Measurements from ENCODE around the gene ZSCAN5A. TPM values are rescaled to one million over a fixed set of nuclear protein-coding genes. Genes with fewer than 3 reads are reported as not detected.

ZSCAN5A gene
- total RNA-seq, 1 donor from 2014 or later, result 16.7 TPM

- no peak overlapping the region for H3K27ac ChIP-seq (replicated peaks)
- H3K4me1 ChIP-seq, result no peaks in the 10 kb centered on the region
- TF ChIP-seq, protein P1, sequence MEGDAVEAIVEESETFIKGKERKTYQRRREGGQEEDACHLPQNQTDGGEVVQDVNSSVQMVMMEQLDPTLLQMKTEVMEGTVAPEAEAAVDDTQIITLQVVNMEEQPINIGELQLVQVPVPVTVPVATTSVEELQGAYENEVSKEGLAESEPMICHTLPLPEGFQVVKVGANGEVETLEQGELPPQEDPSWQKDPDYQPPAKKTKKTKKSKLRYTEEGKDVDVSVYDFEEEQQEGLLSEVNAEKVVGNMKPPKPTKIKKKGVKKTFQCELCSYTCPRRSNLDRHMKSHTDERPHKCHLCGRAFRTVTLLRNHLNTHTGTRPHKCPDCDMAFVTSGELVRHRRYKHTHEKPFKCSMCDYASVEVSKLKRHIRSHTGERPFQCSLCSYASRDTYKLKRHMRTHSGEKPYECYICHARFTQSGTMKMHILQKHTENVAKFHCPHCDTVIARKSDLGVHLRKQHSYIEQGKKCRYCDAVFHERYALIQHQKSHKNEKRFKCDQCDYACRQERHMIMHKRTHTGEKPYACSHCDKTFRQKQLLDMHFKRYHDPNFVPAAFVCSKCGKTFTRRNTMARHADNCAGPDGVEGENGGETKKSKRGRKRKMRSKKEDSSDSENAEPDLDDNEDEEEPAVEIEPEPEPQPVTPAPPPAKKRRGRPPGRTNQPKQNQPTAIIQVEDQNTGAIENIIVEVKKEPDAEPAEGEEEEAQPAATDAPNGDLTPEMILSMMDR (IDR thresholded peaks at IDR 0.05; ENCODE audit: borderline replicate concordance), result peak; percentile 74
- H3K27me3 ChIP-seq (ENCODE audit: low read depth), result no peaks in the 10 kb centered on the region
- DNase-seq, result no peak
- peaks cover 18% of the 10 kb centered on the region for H3K9me3 ChIP-seq (replicated peaks)
- no peaks in the 10 kb centered on the region for H3K36me3 ChIP-seq
- no peak overlapping the region for H3K4me3 ChIP-seq
- intact Hi-C loops (cut with micrococcal nuclease), result no loop called here
Measured at GRCh38 chr19:56333506-56333905, 18.9 kb upstream of the ZSCAN5A start.

DNA sequence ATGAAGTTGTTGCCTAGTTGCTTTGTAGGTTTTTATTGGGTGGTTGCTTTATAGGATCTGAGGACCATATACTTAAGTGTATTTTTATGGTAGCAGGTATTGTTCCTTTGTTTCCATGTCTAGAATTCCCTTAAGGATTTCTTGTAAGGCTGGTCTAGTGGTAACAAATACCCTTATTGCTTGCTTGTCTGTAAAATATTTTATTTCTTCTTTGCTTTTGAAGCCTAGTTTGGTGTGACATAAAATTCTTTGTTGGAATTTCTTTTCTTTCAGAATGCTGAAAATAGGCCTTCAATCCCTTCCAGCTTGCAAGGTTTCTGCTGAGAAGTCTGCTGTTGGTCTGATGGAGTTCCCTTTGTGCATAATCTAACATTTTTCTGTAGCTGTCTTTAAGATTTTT is 18.1 kb upstream of the ZSCAN5A start:
- Histone ChIP-seq H3K4me1 (no peaks in the 10 kb centered on the region), H3K36me3 (no peaks in the 10 kb centered on the region), H3K27me3 (ENCODE audit: low read depth) (no peaks in the 10 kb centered on the region), H3K27ac (replicated peaks) (no peak overlapping the region), H3K4me3 (no peak overlapping the region), H3K9me3 (replicated peaks) (peaks cover 18% of the 10 kb centered on the region)
- no peak for DNase-seq
- TF ChIP-seq, protein P1 (IDR thresholded peaks at IDR 0.05; ENCODE audit: borderline replicate concordance), result no peak
- intact Hi-C loops (cut with micrococcal nuclease), result no loop called here

DNA sequence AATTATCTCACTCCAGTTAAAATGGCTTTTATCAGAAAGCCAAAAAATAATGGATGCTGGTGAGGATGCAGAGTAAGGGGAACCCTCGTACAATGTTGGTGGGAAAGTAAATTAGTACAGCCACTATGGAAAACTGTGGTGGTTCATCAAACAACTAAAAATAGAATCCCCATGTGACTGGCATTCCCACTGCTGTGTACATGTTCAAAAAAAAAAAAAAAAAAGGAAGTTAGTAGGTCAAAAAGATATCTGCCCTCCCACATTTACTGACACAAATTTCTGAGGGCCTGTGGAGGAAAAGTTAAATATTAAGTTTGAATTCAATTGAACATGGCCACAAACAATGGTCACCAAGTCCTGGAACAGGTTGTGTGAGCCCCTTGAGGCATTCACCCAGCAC is 9.8 kb upstream of the ZSCAN5A start:
- DNase-seq, result no peak
- TF ChIP-seq, protein P1 (IDR thresholded peaks at IDR 0.05; ENCODE audit: borderline replicate concordance), result no peak
- no peak overlapping the region for H3K4me3 ChIP-seq
- intact Hi-C loops (cut with micrococcal nuclease), result no loop called here
- no peaks in the 10 kb centered on the region for H3K27me3 ChIP-seq (ENCODE audit: low read depth)
- peaks cover 28% of the 10 kb centered on the region for H3K4me1 ChIP-seq
- no peaks in the 10 kb centered on the region for H3K36me3 ChIP-seq
- H3K9me3 ChIP-seq (replicated peaks), result no peaks in the 10 kb centered on the region
- no peak overlapping the region for H3K27ac ChIP-seq (replicated peaks)

- Histone ChIP-seq H3K9me3 (replicated peaks) (no peaks in the 10 kb centered on the region), H3K4me3 (no peak overlapping the region), H3K4me1 (peaks cover 28% of the 10 kb centered on the region), H3K36me3 (no peaks in the 10 kb centered on the region), H3K27ac (replicated peaks) (peak overlapping the region; percentile 36), H3K27me3 (ENCODE audit: low read depth) (no peaks in the 10 kb centered on the region)
- DNase-seq, result no peak
- intact Hi-C loops (cut with micrococcal nuclease), result no loop called here
- TF ChIP-seq, protein P1 (IDR thresholded peaks at IDR 0.05; ENCODE audit: borderline replicate concordance), result no peak
Measured at GRCh38 chr19:56321989-56322440, 7.4 kb upstream of the ZSCAN5A start.

DNA sequence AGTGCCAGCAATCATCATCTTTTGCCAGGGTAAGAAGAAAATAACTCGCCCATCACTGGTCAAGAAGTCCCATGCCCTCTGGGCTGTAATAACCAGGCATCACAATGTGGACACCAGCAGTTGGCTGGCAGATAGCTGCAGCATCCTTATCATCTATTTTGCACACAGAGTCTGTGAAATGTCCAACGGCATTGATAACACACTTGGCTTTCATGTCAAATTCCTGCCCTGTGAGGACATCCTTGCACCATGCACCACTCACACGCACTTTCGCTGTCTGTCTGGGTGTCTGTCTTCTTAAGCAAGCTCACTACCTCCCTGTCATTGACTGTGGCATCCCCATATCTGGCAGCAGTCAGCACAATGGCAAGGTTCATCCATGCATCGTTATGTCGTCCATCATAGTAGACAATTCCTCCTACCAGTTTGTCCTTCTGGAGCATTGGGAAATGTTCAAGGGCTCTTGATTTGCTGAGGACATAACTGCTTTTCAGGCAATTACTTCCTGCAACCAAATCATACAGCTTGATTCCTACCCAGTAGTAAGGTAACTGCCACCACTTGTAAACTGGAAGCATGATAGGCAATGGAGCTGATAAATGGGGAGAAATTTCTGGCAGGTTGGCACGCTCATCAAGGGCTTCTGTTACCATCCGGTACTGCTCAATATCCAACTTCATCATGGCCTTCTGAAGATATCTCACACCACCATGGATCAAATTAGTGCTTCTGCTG is 6.8 kb upstream of the ZSCAN5A start:
- no peak overlapping the region for H3K4me3 ChIP-seq
- DNase-seq, result no peak
- no peaks in the 10 kb centered on the region for H3K27me3 ChIP-seq (ENCODE audit: low read depth)
- no peaks in the 10 kb centered on the region for H3K9me3 ChIP-seq (replicated peaks)
- TF ChIP-seq, protein P1 (IDR thresholded peaks at IDR 0.05; ENCODE audit: borderline replicate concordance), result no peak
- peak overlapping the region; percentile 36 for H3K27ac ChIP-seq (replicated peaks)
- H3K4me1 ChIP-seq, result peaks cover 28% of the 10 kb centered on the region
- intact Hi-C loops (cut with micrococcal nuclease), result no loop called here
- H3K36me3 ChIP-seq, result no peaks in the 10 kb centered on the region

Measured in left ventricle myocardium inferior (tissue), 1 donor.